ENCODE results near the gene BMAL1.

DNA sequence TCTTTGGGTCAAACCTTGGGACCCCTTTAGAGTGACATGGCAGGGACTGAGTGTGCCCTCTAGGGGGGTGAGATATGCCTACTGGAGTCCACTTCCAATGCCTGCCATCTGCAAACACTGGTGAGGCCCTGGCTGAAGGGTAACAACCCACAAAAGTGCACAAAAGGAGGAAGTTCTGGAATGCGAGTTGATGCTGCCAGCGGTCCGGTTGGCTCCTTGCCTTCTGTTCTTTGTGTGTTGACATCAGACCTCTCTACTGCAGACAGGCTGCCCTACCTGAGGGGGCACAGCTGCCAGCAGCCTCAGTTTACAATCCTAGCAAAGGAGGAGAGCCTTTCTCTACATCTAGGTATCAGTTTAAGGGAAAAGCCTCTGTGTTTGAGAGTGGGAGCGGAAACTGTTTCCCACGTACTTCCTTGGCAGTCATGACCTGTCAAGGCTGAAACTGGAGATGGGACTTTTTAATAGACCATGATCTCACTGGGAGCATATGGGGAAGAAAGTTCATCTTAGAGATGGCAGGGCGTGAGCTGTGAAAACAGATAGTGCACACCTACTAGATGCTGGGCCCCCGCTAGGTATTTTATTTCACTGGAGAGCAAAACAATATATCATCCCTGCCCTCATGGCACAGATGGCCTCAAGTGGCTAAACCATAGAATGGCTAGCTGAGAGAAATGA lies 27.2 kb downstream of the BMAL1 start:
- TF ChIP-seq, protein P1, sequence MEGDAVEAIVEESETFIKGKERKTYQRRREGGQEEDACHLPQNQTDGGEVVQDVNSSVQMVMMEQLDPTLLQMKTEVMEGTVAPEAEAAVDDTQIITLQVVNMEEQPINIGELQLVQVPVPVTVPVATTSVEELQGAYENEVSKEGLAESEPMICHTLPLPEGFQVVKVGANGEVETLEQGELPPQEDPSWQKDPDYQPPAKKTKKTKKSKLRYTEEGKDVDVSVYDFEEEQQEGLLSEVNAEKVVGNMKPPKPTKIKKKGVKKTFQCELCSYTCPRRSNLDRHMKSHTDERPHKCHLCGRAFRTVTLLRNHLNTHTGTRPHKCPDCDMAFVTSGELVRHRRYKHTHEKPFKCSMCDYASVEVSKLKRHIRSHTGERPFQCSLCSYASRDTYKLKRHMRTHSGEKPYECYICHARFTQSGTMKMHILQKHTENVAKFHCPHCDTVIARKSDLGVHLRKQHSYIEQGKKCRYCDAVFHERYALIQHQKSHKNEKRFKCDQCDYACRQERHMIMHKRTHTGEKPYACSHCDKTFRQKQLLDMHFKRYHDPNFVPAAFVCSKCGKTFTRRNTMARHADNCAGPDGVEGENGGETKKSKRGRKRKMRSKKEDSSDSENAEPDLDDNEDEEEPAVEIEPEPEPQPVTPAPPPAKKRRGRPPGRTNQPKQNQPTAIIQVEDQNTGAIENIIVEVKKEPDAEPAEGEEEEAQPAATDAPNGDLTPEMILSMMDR (IDR thresholded peaks at IDR 0.05; ENCODE audit: insufficient read depth, low read length, poor library complexity, severe bottlenecking): no peak
- no peak for TF ChIP-seq EZH2phosphoT487 (conservative IDR thresholded peaks at IDR 0.05; ENCODE audit: low read length)

All from SU-DHL-6 (cell line).